Measurements from ENCODE around the gene KCNJ2.

Gene KCNJ2

DNA sequence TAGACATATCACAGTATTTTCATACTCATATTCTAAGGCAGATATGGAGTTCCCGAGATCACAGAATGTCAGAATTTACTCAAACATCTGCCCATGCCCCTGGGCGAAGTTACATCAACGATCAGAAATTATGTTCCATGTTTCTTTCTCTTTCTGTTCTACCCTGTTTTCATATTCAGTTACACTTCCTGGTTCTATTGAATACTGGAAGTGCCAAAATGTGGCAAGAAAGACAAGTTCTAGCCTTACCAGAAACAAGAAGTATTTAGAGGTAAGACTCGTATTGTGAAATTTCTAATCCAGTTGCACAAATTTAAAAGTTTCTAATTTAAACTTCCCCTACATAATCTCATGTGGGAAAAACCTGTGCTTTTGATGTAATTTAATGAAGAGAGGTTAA lies 36.1 kb downstream of the KCNJ2 start:
- DNase-seq (ENCODE audit: low spot score): no peak

DNA sequence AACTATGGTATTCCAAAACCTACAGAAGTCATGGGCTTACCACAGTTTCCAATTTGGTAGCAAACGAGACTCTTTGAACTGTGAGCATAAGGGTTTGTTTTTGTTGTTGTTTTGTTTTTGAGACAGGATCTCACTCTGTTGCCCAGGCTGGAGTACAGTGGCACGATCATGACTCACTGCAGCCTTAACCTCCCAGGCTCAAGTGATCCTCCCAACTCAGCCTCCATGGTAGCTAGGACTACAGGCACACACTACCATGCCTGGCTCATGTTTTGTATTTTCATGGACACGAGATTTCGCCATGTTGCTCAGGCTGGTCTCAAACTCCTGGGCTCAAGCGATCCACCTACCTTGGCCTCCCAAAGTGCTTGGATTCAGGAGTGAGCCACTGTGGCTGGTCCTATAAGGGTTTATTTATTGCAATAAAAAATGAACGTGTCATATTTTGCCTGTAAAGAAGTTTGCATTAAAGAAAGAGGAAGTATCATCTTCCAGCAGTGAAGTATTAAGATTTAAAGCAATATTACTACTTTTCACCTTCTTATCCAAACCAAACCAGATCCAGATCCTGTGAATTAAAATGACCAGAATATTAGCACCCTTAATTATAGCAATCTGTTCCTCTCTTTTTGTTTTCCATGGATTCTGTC lies 37.2 kb downstream of the KCNJ2 start:
- no peak for DNase-seq (ENCODE audit: low spot score)

DNA sequence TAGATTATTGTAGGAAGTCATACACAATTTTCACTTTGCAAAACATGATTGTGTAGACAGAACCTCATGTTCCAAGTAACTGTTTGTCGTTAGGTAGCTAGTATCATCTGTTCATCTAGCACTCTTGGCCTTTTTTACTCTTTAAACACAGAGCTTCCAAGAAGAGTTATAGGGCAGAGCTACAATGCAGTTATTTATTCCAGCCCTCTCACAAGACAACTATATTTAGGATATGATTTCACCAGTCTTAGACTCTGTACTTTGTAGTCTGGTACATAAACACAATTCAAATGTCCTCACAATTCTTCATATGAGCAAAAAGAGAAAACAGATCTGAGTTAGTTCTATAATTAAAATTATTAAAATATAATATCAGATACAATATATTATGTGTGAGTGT lies 37.9 kb downstream of the KCNJ2 start:
- DNase-seq (ENCODE audit: low spot score): no peak

DNA sequence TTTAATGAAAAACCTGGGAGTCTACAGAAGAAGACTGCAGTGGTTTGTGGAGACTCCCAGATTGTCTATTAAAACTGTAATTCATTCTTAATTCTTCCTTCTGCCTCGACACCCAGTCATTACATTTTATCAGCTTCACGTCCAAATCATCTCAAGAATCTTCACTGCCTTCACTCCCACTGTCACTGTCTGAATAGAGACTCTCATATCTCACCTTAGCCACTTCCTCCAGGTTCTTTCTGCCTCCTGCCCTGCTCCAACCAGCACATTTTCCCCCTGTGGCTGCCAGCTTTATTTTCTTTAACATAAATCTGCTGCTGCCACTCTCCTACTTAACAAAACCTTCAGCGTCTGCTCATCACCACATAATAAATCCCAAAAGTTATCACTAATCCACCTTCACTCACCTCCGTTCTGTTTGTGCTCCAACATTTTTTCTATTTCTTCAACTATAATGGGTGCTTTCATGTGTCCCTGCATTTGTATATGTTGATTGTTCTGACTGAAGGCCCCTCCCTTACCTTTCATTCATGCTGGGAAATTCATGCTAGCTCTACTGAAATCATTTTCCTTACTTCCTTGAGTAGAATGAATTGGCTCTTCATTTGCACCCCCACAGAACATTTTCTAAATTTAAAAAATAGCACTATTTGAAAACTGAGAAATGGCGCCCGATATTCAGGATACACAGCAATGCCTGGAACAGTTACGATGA lies 38.9 kb downstream of the KCNJ2 start:
- no peak for DNase-seq (ENCODE audit: low spot score)

DNA sequence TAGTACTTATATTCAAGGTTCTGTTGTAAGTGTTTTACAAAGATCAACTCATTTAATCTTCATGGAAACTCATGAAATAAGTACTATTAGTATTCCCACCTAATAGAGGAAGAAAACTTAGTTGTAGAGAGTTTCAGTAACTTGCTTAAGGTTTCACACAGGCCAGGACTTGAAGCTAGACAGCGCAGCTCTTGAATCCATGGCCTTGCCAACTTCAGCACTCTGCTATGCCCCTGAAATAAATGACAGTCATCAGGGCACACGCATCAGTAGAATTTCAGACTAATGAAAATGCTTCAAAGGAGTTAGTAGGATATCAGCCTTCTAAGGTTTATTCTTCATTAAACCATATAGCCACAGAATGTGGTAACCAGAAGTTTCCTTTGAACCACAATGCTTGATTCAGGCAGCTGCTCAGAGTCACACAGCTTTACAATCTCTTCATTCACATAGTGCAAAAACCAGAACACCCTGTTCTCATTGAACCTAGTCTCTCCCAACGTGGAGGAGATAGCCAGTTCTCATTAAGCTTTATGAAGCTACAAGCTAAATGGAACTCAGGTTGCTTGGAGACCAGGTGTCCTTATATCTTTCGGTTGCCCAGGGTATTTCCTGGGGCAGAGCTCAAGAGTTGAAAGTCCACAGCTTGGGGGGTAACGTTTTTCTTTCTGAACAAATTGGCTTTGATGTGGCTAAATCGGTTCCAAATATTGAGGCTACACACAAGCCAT lies 39.7 kb downstream of the KCNJ2 start:
- no peak for DNase-seq (ENCODE audit: low spot score)

DNA sequence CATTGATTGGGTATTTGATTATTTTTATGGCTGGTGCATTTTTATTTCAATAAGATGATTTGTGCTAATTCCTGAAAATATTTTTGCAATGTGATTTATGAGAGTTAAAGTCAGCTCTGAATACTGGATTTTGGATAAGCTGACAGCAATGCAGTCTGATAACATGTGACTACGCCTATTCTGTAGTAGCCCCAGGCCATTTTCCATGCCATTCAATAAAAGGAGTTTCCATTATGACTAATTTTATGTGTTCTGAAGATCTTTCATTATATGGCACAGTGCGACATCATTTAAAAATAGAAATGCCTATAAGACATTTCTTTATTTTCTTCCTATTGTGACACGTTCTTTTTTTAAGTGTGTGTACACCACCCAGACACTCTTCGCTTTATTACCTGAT lies 46.3 kb downstream of the KCNJ2 start:
- DNase-seq (ENCODE audit: low spot score): no peak

DNA sequence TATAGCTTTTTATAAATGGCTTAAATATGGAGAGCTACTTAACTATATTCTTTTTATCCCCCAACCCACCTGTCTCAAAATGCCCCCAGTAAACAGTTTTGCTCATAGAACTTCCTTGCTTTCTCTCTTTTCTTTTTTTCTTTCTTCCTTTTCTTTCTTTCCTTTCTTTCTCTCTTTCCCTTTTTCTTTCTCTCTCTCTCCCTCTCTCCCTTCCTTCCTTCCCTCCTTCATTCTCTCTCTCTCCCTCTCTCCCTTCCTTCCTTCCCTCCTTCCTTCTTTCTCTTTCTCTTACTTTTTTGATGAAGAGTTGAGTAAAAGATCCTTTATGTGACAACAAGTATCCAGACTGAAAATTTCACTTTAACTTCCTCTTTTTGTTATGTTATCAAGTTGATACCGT lies 48.2 kb downstream of the KCNJ2 start:
- no peak for DNase-seq (ENCODE audit: low spot score)

DNA sequence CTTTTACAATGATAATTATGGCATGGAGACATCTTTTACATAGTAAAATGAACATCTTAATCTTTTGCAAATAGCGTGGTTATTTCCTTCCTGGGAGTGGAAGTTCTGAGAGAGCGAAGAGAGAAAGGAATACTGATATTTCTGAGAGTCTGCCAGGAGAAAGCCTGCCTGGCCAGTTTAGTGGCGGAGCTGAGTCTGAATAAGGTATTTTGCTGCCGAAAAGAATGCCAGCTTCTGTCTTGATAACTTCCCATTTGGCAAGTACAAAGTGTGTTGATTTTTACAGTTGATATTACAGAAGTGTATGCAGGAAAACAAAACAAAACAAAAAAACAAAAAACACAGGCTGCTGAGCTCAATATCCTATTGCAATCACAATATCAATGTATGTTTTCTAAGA lies 55.9 kb downstream of the KCNJ2 start:
- no peak for DNase-seq (ENCODE audit: low spot score)

Data from AG08396 (cell line).